Transverse colon (tissue), 4 donors: Measurements from ENCODE around the gene PACRG.

Experiments
- CTCF ChIP-seq, 5 experiments: fragments of 200-600 bp in 3 of 5; fragments of 450-650 bp in 2 of 5; sonication (generic) in 3 of 5; IDR thresholded peaks; 1 replicate in 2 of 5; 2 replicates in 3 of 5; pipeline ENCODE4 v1.5.1; 2016 to 2017; ENCODE audit warnings: antibody characterized with exemption in 5 of 5, inconsistent platforms in 3 of 5, mild to moderate bottlenecking in 2 of 5, moderate library complexity in 1 of 5
- EP300 ChIP-seq: sonication (generic); formaldehyde crosslinking; IDR thresholded peaks from one replicate; pipeline ENCODE4 v1.6.1; 2017; ENCODE audit warnings: antibody characterized with exemption, low read depth
- POLR2A ChIP-seq: fragments of 450-650 bp; IDR thresholded peaks from one replicate; pipeline ENCODE4 v1.6.1; 2016; ENCODE audit warnings: antibody characterized with exemption, mild to moderate bottlenecking, moderate library complexity
- POLR2AphosphoS5 ChIP-seq, 3 donors: sonication (generic); formaldehyde crosslinking; IDR thresholded peaks; one replicate each; pipeline ENCODE4 v1.6.1; 2016; ENCODE audit warnings: antibody characterized with exemption in 3 of 3

- TF ChIP-seq CTCF (IDR thresholded peaks at IDR 0.05) = no peak
- no peak for TF ChIP-seq POLR2AphosphoS5 (IDR thresholded peaks at IDR 0.05)
- TF ChIP-seq POLR2A = no peak
- TF ChIP-seq EP300 = no peak
These were observed 299.1 kb downstream of the PACRG start for GRCh38 chr6:163026893-163027292.
